ENCODE measurements around the gene RPS6KA2. TPM values are rescaled to one million over a fixed set of nuclear protein-coding genes. Genes with fewer than 3 reads are reported as not detected.

RPS6KA2 gene
- total RNA-seq, 1 experiment from 2014 or later = 4.1 TPM

GRCh38 chr6:166563200-166563599 is 63.9 kb downstream of the RPS6KA2 start:
- ATAC-seq (no peak), DNase-seq (ENCODE audit: low read depth, low spot score) (no peak)
- BruUV-seq (replicated peaks) = no TSS peak
- H3K4me1 ChIP-seq (ENCODE audit: control insufficient read depth, insufficient read depth, low read length) = no peaks in the 10 kb centered on the region
- H3K9me3 ChIP-seq (ENCODE audit: control insufficient read depth, insufficient read depth, low read depth, low read length) = no peaks in the 10 kb centered on the region; the same call in 1 of the 2 replicates
- H3K27me3 ChIP-seq (ENCODE audit: control insufficient read depth, insufficient read depth, low read length) = no peaks in the 10 kb centered on the region
- in situ Hi-C loops (cut with HindIII; ENCODE audit: low pct_unique_long_range_greater_than_20kb, low sequenced_read_pairs) (no loop called here), intact Hi-C loops (cut with micrococcal nuclease; ENCODE audit: unreplicated experiment) (no loop called here)
- no peak overlapping the region for H3K4me3 ChIP-seq (ENCODE audit: low read depth in 2 of 2, low read length in 2 of 2)
- POLR2A ChIA-PET = no interaction called here
- TF ChIP-seq SIN3A (IDR thresholded peaks at IDR 0.05; ENCODE audit: borderline replicate concordance, insufficient read depth, low read depth, low read length) = no peak
- no peak for TF ChIP-seq TCF7L2 (IDR thresholded peaks at IDR 0.05; ENCODE audit: low read depth, low read length)
- TF ChIP-seq POLR2AphosphoS5 (IDR thresholded peaks at IDR 0.05; ENCODE audit: low read depth, low read length) = no peak
- TF ChIP-seq, protein P1, sequence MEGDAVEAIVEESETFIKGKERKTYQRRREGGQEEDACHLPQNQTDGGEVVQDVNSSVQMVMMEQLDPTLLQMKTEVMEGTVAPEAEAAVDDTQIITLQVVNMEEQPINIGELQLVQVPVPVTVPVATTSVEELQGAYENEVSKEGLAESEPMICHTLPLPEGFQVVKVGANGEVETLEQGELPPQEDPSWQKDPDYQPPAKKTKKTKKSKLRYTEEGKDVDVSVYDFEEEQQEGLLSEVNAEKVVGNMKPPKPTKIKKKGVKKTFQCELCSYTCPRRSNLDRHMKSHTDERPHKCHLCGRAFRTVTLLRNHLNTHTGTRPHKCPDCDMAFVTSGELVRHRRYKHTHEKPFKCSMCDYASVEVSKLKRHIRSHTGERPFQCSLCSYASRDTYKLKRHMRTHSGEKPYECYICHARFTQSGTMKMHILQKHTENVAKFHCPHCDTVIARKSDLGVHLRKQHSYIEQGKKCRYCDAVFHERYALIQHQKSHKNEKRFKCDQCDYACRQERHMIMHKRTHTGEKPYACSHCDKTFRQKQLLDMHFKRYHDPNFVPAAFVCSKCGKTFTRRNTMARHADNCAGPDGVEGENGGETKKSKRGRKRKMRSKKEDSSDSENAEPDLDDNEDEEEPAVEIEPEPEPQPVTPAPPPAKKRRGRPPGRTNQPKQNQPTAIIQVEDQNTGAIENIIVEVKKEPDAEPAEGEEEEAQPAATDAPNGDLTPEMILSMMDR (IDR thresholded peaks at IDR 0.05) = no peak
- TF ChIP-seq REST (IDR thresholded peaks at IDR 0.05; ENCODE audit: insufficient read depth in 1 of 2, low read depth in 2 of 2, low read length in 1 of 2) = no peak
- no peaks in the 10 kb centered on the region for H3K36me3 ChIP-seq (ENCODE audit: control insufficient read depth, insufficient read depth, low read length)
- CTCF ChIA-PET = no interaction called here
- no peak overlapping the region for H3K27ac ChIP-seq (ENCODE audit: low read length)

DNA sequence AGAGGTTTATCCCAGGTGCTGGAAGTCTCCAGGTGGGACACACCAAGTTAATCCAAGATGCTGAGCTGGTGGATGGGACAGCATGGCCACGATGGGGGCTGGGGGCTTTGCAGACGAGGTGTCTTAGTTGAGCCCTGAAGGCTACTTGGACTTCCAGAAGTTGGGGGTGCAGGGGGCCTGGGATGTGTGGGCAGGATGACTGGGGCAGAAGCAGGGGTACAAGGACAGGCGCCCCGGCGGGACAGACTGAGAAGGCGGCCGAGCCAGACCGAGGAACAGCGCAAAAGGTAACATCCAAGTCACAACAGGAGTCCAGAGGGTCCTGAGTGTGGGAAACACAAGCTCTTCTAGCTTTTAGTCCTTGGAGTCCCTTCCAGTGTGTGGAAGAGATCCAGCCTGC is 64.3 kb downstream of the RPS6KA2 start:
- Histone ChIP-seq H3K36me3 (ENCODE audit: control insufficient read depth, insufficient read depth, low read length) (no peaks in the 10 kb centered on the region), H3K27me3 (ENCODE audit: control insufficient read depth, insufficient read depth, low read length) (no peaks in the 10 kb centered on the region), H3K4me3 (ENCODE audit: low read depth in 2 of 2, low read length in 2 of 2) (no peak overlapping the region), H3K27ac (ENCODE audit: low read length) (no peak overlapping the region), H3K9me3 (ENCODE audit: control insufficient read depth, insufficient read depth, low read depth, low read length) (no peaks in the 10 kb centered on the region; the same call in 1 of the 2 replicates), H3K4me1 (ENCODE audit: control insufficient read depth, insufficient read depth, low read length) (no peaks in the 10 kb centered on the region)
- in situ Hi-C loops (cut with HindIII; ENCODE audit: low pct_unique_long_range_greater_than_20kb, low sequenced_read_pairs) (no loop called here), intact Hi-C loops (cut with micrococcal nuclease; ENCODE audit: unreplicated experiment) (no loop called here)
- TF ChIP-seq TCF7L2 (IDR thresholded peaks at IDR 0.05; ENCODE audit: low read depth, low read length) (no peak), SIN3A (IDR thresholded peaks at IDR 0.05; ENCODE audit: borderline replicate concordance, insufficient read depth, low read depth, low read length) (no peak), POLR2AphosphoS5 (IDR thresholded peaks at IDR 0.05; ENCODE audit: low read depth, low read length) (no peak), REST (IDR thresholded peaks at IDR 0.05; ENCODE audit: insufficient read depth in 1 of 2, low read depth in 2 of 2, low read length in 1 of 2) (no peak)
- TF ChIP-seq, protein P1 (IDR thresholded peaks at IDR 0.05) = no peak
- CTCF ChIA-PET = no interaction called here
- POLR2A ChIA-PET = no interaction called here
- no peak for ATAC-seq
- DNase-seq (ENCODE audit: low read depth, low spot score) = no peak
- no TSS peak for BruUV-seq (replicated peaks)

All from Panc1 (cell line).